ENCODE results near the gene CLTRN.

CLTRN gene

DNA sequence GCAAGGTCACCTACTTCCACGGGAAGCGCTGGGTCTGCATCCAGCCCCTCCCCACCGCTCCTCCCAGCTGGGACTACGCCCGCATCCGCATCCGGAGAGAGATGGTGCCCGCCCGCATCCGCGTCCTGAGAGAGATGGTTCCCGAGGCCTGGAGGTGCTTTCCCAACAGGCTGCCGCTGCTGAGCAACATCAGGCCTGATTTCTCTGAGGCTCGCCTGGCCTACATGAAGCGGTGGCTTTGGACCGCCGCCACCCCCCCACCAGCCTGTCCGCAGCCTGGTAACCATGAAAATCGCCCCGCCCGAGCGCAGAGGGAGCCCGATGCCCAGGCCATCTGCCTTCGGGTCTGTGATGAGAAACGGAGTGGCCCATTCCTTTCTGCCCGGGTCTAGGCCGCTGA, 18.1 kb downstream of the CLTRN start:
- FAIRE-seq = no peak

DNA sequence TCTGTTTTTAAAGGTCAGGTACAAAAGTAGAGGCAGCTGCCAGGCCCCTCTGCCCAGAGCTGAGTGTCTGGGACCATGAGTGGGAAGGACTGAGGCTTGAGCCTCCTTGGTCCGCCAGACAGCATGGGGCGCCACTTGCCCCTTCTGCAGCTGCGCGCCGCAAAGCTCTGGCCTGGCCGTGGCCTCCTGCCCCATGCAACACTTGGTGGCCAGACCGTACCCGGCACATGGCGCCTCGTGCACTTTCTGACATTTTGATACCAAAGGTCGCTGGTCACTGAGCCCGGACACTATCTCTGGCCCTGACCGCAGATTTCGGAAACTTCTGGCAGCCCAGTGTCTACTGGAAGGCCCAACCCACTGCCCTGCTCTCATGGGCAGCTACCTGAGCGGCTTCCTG, 18.6 kb downstream of the CLTRN start:
- FAIRE-seq = no peak

DNA sequence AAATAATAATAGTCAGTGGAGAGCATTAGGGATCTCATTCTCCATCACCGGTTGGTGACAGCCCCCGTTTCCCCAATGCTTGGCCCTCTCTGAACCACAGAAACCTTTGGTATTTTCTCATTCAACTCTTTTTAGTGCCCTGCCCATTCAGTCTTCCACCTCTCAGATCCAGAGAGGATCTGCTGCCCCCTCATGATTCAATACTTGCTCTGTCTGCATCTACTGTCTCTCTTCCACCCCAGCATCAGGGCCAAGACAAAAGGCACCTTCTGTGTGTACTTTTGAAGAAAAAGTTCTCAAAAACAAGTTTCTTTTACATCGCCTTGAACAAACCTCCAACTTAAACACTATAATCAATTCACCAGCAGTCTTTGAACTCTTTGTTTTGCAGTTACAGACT, 19.3 kb downstream of the CLTRN start:
- FAIRE-seq = no peak

DNA sequence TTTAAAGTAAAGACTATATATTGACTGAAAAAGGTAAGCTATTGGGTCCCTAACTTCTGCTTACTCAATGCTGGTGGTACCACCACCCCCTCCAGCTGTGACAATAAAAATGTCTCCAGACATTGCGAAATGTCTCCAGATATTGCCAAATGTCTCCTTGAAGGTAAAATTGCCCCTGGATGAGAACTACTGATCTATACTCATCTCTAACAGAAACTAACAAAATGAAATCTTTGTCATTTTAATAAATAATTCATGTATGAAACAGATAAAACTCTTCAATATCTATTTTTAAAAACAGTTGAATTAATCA, 20.1 kb downstream of the CLTRN start:
- no peak for FAIRE-seq

DNA sequence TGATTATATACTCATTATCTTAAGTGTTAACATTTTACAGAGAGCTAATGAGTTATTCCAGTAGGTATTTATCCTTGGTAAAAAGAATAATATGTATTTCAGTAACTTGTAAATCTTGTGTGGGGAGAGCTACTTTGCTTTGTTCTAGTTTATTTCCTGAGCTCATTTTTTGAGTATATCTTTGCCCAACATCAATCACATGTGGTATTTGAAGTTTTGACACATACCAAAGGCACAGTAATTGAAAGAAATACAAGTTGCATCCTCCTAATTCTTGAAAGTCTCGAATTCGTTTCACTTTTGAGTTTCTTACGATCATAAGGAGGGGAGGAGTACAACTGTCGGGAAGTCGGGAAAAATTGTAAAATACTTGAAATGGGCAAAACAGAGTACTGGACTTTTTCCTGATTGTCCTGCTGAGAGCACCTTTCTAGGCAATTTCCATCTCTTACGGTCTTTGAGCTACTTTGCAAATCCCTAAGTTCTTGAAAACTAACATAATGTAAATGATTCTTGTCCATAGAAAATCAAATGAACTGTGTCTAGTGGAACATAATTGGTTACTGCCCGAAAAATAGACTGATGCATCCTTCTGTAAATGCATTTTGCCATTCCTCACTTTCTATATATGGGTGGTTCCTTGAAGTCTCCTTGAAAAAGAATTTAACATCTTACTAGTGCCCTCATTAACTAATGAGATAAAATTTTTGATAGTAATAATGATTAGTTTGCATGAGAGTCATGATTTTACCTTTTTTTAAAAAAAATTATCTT, 20.6 kb downstream of the CLTRN start:
- no peak for FAIRE-seq

DNA sequence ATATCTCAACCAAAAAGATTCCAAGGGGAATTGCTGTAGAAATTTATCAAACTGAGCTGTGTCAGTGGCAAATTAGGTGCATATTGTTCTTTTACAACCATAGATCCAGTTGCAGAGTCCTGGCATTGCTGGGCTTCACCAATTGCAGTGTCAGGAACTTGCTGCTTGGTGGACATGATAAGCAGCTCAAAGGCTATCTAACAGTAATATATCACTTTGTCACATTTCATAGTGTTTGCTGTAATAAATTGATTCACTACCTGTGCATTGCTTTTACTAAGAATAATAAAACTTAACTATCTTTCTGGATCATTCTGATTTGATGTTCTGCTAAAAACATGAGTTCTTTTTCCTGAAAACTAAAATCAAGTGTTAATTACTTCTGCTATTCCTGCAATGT, 33.0 kb downstream of the CLTRN start:
- no peak for FAIRE-seq

DNA sequence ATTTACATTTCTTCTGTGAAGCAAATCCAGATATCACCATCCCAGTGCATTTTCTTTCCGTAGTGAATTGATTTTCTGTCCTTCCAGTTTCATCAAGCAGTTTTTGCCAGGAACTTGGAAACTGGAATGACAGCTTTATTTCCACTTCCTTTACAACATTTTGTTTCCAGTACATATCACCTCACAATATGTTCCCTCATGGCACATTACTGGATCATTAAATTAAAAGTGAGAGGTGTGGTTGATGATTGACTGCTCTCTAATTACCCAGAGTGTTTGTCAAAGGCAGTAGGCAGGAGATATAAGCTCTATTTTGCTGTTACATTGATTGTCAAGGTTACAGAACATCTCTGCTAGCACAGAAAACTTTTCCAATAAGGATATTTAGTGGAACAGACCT, 41.6 kb downstream of the CLTRN start:
- FAIRE-seq = no peak

DNA sequence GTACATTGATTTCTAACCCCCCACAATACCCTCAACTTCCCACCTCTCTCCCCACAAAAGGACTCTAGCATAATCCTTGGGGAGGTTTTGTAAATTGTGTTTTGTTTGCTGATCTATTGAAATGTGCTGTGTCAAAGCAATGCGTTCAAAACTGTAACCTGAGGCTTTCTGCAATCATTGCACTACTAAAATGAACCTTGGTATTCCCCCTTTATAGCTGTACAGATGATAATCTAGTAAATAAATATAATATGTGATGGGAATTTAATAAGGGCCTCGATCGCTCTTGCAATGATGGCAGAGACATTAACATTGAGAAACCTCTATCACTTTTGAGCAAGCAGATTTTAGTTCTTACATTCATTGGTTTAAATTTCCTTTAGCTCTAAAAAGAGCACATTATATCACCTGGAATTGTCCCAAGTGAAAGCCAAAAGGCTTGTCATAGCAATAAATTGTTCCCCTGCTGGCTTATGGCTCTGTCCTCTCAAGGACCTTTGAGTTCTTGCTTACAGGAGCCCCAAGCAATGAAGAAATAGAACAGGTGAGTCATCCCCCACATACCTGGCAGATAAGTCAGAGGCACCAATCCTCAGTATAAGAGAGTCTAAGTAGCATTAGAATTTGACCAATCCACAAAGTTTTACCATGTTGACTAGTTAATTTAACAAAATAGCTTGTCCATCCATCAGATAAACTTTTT, 45.4 kb downstream of the CLTRN start:
- FAIRE-seq = no peak

DNA sequence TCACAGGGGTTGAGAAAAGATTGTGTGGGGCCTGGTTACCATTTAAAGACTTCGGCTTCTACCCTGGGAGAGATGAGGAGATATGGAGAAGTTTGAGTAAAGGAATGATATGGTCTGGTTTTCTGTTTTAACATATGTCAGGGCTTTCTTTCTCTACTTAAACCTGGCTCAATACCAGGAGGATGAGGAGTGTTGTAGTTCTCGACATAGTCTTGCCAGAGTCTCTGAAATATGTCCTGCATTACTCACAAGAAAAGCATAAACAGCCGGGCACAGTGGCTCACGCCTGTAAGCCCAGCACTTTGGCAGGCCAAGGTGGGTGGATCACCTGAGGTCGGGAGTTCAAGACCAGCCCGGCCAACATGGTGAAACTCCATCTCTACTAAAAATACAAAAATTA, 47.5 kb downstream of the CLTRN start:
- FAIRE-seq = no peak

DNA sequence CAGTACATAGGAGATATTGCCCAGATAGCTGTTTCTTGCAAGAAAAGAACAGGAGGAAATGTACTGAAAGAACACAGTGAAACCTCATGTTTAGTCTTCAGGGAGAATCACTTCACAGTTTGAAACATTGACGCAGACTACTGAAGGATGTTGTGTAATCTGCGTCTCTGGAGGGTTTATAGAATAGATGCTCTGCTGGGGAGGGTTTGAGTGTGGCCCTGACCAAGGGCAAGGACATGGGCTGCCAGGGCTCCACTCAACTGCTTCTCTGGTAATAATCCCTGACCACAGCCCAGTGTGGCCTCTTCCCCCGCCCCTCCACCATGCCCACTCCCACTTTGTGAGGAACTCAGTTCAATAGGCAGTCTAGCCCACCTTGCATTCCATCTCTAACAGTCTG, 48.1 kb downstream of the CLTRN start:
- FAIRE-seq = no peak

DNA sequence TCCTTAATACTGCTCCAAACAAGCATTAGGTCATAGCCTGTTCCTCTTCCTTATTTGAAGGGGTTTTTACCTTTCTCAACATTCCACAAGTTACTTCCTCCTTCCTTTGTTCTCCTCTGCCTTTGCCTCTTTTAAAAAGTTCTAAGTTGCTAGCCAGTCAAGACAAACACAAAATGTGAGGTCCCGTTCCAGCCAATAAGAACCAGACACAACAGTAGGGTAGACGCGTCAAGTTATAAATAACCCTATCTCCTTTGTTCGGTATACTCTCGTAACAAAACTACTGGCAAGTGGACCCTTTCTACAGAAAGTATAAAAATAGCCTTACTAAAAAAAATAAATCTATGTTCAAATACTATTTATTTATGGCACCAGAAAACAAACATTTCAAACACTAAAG, 57.5 kb downstream of the CLTRN start:
- no peak for FAIRE-seq

DNA sequence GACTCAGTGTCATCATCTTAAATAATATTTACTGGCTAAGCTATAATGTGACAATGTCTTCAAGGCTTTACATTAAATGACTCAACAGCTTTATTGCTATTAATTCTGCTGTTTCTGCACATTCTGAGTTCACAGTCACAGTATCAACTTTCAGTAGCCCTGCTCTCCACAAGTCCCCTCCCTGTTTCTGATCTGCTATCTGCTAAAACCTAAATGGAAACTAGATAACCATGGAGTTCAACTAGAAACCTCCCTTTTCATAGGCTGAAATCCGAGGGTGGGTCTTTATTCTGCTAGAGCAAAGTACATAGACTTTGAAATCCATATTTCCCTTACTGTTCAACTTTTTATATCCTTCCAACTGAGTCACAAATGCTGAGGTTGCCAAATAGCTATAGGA, 58.5 kb downstream of the CLTRN start:
- no peak for FAIRE-seq

DNA sequence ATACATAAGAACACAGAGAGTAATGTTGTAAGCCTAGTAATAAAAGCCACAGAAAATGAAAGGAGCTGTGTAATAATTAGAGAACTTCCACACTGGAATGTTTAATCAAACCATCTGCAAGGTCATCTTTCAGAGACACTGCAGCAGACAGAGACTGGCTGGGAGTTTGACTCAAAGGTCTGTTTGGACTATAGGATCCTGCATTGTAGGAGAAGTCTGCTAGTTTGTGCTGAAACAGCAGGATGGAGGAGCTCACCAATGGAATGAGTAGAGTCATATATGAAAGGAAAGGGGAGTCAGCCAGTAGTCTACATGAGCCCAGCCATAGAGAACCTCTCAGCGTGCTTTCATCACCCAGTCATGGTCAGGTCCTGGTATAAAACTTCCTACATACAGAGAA, 59.4 kb downstream of the CLTRN start:
- FAIRE-seq = no peak

DNA sequence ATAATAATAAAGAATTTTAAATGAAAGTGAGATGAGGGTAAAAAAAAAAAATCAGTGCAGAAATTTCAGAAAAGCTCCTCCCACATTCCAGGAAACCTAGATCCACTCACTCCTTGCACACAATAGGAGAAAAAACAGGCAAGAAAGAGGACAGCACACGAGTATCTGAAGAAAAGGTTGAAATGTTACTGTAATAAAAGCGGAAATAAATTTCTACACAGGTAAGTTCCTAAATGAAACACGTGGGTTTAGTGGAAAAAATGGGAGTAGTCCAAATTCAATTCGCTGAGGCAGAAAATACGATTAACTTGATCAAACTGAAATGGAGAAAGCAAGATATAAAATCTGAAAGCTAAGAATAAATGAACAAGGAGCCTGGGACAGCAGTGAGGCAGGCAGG, 61.8 kb downstream of the CLTRN start:
- FAIRE-seq = no peak

DNA sequence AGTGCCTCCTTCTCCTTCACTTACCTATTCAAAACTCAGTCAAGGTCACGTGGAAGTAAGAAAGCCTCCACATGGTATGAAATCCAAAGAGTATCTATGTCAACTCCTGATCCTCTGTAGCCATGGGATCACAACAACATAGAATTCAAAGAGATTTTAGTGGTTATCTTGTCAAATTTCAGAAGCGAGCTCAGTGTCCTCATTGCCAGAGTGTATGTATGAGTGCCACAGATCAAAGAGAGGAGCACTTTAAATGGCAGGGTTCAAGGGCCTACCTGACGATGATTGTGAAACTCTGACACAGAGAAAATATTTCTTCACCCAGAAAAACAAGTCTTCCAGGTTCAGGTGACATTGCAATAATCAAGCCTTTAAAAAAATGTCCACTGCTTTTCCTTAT, 62.7 kb downstream of the CLTRN start:
- FAIRE-seq = no peak

DNA sequence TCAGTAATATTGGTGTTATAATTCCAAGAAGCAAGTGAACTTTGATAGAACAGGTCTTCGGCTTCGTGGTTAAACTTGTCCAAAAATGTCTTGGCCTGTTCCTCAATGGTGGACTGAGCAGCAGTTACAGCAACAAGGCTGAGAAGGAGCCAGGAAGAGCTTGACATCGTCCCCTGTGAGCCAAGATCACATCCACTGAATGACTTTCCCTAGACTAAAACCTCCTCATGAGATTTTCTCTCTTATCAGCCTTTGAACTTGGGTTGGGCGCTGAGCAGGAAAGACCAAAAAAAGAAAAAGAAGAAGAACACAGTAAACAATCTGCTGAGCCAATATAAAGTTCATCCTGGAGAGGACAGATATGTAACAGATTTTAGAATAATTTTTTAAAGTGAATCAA, 63.9 kb downstream of the CLTRN start, which contains the start of gene ACE2:
Gene ACE2, minus strand, starts transcription at position 216 of the 400 bp plus-strand sequence. Its CDS starts 49 bp downstream, at position 167.
- no peak for FAIRE-seq

DNA sequence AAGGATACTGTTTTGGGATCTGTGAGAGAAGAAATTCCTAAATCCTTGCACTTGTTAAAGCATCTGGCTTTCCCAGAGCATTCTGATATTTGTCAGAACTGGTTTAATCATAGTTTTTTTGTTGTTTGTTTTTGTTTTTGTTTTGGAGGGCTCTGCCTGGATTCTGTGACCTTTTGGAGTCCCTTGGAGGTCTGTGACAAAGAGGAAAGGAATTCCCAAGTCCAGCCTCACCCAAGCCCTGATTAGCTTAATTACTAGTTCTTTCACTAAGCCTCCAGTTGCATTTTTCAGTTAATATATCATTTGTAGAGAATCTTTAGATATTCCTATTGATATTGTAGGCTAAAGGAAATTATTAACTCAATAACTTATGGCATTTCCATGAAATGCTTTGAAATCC, 64.6 kb downstream of the CLTRN start:
- FAIRE-seq = no peak

DNA sequence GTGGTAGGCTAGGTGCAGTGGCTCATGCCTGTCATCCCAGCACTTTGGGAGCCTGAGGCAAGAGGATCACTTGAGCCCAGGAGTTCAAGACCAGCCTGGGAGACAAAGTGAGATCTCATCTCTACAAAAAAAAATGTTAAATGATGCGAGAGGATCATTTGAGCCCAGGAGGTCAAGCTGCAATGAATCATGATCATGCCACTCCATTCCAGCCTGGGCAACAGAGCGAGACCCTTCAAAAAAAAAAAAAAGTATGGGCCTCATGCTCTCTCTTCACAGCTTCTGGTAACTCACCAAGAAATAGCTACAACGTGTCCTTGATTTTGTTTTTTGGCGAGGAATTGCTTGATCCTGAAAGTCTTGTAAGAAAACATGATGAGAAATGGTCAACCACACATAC, 65.1 kb downstream of the CLTRN start:
- no peak for FAIRE-seq

DNA sequence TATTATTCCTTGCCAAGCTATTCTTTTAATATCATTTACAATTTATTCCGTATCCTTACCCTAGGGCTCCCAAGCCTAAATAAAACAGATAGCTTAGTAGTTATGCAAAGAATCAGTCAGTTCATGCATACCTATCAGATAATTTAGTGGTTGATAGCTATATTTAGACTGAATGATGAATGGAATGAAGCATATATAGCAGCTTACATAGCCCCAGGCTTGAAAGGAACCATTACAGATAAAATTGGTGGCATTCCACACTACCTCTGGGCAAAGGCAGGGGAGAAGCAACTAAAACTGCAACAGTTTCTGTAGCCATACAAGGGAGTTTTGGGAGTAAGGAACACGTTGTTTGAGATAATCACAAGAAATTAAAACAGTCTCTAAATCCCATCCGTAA, 66.6 kb downstream of the CLTRN start:
- no peak for FAIRE-seq

DNA sequence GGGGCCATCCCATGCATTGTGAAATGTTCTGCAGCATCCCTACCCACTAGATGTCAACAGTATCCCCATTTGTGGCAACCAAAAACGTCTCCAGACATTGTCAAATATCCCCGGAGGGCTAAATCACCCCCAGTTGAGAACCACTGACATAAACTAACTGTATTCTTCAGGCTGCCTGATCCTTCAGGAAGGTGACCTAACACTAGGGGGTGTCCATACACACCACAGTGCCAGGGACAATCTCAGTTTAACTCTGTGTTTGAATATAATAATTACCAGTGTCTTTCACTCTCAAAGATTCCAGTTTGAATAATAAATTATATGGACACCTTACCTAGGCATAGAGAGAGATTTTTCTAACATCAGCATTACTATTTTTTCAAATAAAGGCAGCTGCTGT, 70.2 kb downstream of the CLTRN start:
- no peak for FAIRE-seq

DNA sequence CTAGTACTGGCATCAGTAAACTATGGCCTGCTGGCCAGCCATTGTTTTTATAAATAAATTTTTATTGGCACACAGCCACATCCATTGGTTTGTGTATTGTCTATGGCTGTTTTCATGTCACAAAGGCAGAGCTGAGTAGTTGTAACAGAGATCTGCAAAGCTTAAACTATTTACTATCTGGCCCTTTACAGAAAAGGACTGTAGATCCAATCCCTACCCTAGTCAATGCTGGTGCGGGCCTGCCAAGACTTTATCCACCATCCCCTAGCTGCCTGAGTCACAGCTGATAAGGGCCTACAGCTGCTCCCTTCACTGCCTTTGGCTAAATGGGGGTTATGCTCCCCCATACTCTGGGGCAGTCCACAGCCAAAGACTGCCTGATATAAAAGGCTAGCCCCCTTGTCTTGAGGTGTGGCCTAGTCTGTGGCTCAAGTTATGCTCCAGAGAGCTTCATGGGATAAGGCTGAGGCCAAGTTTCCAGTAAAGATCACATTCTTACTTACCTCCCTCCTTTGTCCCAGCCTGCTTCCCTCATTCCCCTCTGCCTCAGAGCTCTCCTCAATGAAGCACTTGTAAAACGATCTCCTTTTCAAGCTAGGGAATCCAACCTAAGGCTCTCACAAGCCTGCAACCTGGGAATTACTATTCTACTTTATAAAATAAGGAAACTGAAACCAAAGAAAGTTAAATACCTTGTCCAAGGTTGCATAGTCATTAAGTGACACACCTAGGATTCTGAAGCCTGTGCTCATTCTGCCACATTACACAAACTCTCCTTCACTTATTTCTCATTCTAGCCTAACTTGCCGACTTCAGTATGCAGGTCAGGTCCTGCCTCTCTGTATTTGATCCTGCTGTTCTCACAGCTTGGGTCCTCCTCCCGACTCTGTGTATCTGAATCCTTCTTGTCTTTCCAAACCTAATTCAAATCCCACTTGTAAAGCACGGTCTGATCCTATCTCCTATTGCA, 84.5 kb downstream of the CLTRN start:
- no peak for FAIRE-seq

Data from TTC549 (cell line).